NB4 (cell line): ENCODE results near the gene DAD1.

Experiments used
- CTCF ChIP-seq: IDR thresholded peaks from one replicate; pipeline ENCODE4 v1.5.1; 2012; ENCODE audit warnings: low read depth, low read length
- POLR2A ChIP-seq: IDR thresholded peaks from 2 replicates; pipeline ENCODE4 v1.6.1; 2011; ENCODE audit warnings: mild to moderate bottlenecking; ENCODE audit not compliant: insufficient read length; ENCODE audit errors: extremely low read depth

DNA sequence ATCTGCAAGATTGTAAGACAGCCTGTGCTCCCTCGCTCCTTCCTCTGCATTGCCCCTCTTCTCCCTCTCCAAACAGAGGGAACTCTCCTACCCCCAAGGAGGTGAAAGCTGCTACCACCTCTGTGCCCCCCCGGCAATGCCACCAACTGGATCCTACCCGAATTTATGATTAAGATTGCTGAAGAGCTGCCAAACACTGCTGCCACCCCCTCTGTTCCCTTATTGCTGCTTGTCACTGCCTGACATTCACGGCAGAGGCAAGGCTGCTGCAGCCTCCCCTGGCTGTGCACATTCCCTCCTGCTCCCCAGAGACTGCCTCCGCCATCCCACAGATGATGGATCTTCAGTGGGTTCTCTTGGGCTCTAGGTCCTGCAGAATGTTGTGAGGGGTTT lies 37.4 kb downstream of the DAD1 start:
- TF ChIP-seq CTCF (no peak), POLR2A (no peak)
